ENCODE measurements around the gene CALHM3.
A peak's percentile ranks its signal among the peaks of the same experiment; 100 is the strongest.
"Not testable (repeated sequence)": the region's sequence is repeated elsewhere in the genome, so short reads cannot be mapped to it uniquely, and the experiment has no call there.

The CALHM3 gene

DNA sequence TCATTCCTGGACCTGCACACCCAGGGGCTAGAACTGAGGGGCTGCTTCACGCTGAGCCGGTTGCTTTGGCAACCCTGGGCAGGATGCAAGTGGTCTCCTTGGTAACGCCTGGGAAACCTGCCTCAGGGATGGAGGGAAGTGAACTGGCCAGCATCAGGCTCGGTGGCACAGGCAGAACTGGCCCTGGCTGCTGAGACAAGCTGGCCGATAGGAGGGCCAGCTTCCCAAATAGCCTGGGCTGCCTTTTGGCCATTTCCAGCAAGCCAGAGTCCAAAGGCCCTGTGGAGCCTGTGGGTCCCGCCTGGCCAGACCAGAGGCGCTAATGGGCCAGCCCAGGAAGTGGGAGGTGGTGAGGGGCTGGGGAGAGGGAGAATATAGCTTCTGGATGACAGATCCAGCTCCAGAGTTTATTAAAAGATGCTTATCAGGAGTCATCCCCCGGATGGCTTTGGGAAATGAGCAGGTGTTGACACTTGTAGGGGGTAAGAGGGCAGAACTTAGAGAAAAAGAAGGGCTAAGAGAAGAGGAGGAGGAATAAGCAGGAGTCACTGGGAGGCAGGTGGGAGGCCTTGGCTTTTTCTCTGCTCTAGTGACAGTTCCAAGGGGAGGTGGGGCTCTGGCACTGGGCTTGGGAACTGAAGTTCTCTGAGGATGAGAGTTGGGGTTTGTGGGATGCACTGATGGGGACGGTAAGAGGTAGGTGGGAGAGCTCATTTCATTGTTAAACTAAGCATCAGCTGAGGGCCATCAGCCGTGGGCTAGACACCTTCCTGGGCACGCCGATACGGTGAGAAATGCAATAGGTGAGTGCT lies 24.0 kb upstream of the CALHM3 start:
- peak; percentile 7 for DNase-seq (ENCODE audit: low spot score)

DNA sequence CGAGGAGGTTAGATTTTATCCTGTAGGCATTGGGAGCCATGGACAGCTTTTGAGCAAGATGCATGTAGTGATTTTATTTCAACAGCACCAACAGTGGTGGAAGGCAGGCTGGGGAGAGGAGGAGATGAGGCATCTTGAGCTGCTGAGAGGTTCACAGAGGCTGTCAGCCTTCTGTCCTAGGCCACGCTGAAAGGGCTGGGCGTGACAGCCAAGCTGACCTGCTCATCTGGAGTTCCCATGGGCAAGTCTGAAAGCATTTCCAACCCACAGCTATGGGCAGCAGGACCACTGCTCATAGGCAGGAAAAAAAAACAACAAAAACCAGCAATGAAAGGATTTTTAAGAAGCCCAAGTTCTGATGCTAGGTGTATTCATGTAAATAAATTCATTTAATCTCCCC lies 22.1 kb upstream of the CALHM3 start:
- no peak for DNase-seq (ENCODE audit: low spot score)

DNA sequence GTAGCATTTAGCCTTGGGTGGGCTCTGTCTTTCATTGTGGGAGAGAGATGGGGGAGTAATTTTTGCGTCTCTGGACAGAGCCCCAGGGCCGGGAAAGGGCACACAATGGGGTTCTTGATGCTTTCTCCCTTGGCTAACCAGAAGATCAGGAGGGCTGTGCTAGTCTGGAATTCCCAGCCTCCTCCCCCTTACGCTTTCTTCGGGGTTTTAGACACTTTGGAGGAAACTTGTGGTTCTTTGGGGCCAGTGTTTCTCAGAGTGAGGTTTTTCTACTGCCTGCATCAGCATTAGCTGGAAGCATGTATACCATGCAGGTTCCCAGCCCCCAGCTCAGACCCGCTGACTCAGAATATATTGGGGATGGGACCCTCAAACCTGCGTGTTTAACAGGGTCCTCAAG lies 21.4 kb upstream of the CALHM3 start:
- no peak for DNase-seq (ENCODE audit: low spot score)

DNA sequence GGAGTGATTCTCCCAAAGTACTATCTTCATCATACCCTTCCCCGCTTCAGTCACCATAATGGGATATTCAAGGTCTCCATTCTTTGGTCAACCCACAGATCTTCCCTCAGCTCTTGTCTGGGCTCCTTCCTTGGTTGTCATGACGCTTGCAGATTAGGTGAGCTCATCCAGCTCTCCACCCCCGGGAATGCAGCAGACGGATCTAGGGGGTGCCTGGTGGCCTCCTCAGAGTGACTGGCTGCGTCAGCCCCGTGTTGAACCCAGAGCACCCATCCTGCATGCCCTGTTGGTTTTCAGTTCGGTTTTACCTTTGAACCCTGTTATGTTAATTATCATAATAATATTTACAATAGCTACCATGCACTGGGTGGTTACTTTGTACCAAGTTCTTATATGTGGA lies 20.8 kb upstream of the CALHM3 start:
- DNase-seq (ENCODE audit: low spot score): no peak

DNA sequence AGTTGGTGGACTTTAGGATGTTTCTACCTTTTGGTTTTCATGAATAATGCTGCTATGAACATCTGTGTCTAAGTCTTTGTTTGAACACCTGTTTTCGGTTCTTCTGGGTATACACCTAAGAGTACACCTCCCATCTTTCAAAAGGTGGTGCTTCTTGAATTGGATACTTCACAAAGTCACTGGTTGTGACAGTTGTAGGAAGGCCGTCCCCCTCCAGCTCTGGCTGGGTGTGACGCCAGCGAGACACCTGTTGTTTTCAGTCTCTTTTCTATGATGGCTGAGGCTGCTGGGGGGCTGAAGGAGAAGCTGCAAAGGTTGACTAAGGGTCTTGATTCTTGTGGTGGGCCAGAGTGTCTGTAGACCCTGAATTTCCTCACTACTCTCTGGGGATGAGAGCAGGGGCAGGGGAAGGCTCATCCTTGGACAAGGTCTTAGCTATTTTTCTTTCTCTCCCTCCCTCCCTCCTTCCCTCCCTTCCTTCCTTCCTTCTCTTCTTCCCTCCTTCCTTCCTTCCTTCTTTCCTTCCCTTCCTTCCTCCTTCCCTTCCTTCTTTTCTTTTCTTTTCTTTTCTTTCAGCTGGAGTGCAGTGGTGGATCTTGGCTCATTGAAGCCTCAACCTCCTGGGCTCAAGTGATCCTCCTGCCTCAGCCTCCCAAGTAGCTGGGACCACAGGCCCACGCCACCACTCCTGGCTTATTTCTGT lies 20.0 kb upstream of the CALHM3 start:
- DNase-seq (ENCODE audit: low spot score): no peak

DNA sequence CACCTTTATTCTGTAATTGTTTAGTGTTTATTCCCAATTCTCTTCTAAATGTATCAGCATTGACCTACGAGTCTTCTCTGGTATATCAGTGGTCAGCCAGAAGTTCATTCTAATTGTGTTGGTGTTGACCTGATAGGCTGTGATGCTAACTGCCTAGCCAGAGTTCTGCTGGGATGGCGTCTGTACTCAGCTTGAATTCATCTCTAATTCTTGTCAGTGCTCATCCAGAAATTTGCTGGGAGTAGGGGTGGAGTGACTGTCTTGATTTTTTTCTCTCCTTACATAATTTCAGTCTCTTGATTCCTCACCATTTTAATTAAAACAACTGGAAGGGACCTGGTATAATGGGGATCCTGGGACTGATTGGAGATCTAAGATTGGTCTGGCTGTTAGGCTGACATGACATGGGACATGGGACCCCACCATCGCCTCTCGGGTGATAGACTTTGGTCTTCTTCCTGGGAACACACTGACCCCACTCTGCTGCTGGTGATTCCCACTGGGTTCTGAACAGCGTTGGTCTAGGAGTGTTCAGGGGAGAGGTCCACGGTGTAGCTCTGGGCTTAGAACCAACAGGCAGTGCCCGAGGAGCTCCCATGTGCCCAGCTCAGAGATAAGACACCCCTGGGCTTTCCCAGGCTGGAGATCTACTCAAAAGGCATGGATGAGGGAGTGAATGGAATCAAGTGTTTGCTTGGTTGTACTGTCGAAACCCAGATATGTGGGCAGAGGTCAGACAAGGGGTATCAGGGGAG lies 18.3 kb upstream of the CALHM3 start:
- no peak for DNase-seq (ENCODE audit: low spot score)

DNA sequence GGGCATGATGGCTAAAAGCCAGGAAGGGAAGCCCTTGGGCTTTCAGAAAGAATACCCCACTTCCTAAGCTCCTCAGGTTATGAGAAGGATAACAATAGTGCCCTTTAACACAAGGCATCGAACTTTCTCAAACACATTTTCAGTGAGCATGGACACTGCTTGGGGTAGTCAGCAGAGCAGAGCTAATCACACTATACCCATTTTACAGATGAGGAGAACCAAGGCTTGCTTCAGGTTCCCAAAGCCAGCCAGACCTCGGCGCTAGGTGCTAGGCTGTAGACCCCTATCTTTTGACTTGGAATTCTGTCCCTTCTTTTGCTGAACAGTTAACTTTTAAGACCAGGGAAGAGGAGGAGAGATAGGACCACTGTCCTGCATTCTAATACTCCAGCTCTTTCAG lies 16.3 kb upstream of the CALHM3 start:
- no peak for DNase-seq (ENCODE audit: low spot score)

DNA sequence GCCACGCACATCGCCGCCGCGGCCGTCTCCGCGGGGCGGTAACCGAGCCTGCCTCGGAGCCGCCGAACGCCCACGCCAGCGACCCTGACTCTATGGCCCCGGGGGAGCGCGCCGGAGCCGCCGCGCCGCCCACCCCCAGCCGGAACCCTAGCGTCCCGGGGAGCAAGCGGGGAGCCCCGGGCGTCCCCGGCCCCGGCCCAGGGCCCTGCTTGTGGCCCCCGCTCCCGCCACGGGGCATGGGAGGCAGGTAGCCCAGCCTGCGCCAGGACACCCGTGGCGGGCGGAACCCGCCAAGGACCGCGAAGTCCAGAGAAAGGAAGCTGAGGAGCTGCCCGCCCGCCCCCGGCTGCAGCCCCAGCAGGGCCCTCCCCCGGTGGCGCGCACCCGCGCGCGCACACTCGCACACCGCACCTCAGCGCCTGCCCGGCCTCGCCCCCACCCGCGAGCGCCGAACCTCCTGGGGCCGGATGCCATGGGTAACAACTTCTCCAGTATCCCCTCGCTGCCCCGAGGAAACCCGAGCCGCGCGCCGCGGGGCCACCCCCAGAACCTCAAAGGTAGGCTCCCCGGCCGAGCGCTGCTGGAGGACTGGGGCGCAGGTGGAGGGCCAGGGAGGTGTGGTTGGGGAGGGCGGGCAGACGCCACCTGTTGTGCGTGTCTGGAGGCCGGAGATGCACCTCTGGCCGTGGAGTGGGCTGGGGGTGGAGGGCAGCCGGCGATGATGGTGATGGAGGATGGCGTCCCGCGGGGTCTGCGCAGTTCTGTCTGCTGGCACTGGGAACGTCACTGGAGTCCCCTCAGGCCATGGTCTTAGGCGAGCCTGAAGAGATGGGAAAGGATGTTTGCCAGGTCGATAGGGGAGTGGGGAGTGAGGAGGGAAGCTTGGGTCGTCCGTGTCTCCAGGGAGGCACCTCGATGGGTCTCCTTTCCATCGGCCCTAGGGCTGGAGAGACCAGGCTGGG lies 15.2 kb upstream of the CALHM3 start:
- DNase-seq (ENCODE audit: low spot score): no peak

DNA sequence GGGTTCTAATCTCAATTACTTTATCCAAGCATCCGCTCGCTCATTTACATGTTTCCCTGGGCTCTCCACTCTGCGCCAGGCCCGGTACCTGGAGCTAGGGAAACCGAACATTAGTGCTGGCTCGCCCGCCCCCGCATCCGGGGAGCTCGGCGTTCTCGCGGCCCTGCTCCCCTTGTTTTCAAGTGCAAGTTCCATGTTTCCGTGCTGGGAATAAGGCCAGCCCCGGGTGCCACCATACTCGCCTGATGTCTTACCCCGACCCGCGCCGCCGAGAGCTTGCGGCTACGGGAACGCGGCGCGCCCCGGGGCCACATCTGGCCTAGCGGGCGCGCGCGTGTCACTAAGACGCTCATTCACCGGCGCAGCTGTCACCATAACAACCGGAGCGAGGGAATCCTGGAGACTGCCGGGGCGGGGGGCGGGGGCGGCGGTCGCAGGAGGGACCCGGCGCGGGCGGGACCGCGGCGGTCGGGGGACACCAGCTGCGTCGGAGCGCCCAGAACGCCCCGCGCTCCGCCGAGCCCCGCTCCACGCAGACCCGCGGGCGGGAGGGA lies 14.4 kb upstream of the CALHM3 start, which contains the start of gene NEURL1:
TSS of gene NEURL1 (plus strand) at position 344 of the 554 bp plus-strand sequence. CDS start 683 bp downstream, outside the sequence.
- DNase-seq (ENCODE audit: low spot score): no peak

DNA sequence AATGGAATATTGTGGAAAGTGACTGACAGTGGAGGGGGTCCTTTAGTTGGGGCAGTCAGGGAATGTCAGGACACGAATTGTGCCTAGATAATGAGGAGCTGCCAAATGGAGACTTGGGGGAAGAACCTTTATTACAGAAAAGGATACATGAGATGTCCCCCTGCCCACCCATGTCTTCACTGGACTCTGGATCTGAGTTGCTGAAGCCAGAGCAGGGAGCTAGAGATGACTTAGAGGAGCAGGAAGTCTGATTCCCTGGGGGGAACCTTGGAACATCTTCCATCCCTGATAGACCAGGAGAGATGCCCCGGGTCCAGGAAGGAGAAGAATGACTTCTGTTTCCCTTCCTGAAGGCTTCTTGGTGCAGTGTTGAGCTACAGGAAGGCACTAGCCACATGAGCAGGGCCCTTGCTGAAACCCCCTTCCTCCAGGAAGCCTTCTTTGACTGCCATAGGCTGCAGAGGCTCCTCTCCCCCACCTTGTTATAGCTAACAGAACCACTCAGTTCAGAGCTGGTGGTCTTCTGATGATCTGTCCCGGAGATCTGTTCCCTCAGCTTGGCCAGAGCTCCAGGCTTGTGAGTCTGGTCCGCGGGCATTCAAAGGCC lies 13.7 kb upstream of the CALHM3 start:
- DNase-seq (ENCODE audit: low spot score): no peak

DNA sequence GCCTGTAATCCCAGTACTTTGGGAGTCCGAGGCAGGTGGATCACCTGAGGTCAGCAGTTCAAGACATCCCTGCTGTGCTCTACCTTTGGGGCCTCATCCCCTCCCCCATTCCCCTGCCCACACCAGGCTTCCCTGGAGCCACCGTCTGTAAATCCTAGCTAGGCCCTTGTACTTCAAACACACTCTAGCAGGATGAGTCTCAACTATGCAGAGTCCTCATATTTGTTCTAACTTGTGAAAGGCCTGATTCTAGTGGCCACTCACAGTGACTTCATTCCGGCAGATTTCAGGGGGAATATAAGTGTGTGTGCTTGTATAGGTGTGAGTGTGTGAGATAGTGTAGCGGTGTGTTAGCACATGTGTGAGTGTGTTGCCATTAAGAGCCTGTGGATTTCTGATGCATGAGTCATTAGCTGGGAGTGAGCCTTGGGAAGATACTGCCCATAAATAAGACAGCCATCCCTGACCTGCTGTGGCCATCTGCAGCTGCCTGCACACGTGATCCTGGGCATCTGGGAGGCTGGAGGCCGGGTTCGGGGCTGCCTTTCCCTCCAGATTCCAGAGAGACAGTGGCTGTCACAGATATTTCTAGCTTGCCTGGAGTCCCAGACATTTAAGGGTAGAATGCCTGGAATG lies 12.8 kb upstream of the CALHM3 start:
- DNase-seq (ENCODE audit: low spot score): no peak

DNA sequence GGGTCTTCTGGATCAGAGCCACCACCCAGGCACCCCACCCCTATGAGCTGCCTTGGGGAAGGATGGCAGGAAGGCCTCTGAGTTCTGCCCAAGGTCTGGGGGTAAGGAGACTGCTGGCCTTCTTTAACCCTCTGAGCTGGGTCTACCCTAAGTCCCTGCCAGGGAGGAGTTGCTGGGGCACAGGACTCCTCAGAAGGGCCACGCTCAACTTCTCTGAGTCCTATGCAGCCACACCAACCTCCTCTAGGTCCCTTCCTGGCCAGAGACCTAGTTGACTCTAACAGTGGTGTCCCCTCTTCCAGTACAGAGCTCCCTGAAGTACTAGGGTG lies 11.9 kb upstream of the CALHM3 start:
- DNase-seq (ENCODE audit: low spot score): no peak

DNA sequence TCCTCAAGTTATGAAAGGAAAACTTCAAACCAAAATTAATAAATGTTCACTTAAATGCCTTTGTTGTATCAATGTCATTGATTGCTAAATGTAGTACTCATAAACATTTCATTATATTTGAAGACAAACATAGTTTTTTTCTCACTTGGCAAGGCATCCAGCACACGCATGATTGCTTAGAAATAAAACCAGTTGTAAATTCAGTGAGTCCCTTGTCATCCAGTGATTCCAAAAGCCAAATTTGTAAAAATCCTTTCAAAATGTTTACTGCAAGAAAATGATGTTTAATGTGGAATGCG lies 8.3 kb upstream of the CALHM3 start:
- DNase-seq (ENCODE audit: low spot score): no peak

DNA sequence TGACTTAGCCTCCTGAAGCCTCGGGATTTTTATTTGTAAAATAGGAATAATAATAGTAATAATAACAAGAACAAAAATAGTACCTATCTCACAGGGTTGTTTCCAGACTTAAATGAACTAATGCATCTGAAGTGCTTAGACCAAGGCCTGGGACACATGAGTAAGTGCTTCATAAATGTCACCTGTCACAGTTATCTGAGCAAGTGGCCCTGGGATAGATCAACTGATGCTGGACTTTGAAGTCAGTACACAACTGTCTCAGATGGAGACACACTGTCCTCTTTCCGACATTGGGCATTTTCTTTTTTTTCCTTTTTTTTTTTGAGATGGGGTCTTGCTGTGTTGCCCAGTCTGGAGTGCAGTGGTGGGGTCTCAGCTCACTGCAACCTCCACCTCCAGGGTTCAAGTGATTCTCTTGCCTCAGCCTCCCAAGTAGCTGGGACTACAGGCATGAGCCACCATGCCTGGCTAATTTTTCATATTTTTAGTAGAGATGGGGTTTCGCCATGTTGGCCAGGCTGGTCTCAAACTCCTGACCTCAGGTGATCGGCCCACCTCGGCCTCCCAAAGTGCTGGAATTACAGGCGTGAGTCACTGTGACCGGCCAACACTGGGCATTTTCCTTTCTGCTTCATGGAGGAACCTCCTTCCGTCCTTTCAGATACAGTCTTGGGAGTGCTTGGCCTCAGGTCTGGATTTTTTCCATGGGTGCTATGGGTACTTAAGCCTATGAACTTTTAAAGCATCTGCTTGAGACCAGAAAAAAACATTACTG lies 7.8 kb upstream of the CALHM3 start:
- DNase-seq (ENCODE audit: low spot score): not testable (repeated sequence)

DNA sequence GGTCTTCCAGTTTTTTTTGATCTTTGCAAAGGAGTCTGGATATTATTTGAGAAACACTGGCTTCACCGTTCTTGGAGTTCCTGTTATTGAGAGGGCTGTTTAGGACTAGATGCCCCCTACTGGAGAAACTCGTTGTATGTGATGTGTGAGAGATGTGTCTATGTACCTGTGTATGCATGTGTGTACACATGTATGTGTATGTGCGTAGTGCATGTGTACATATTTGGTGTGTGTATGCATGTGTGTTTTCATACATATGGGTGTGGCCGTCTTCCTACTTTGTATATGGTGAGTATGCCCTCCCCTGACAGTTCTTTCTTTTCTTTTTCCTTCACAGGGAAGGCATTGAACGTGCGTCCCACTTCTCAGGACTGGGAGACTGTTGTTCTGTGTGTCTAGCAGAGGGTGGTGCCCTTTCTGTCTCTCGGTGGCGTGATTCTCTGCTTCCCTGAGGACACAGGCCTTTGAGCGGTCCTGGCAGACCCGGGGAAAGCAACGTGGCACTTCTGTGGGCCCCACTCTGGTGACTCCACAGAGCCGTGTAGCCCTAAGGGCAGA lies 3.0 kb upstream of the CALHM3 start:
- peak; percentile 31 for DNase-seq (ENCODE audit: low spot score)

DNA sequence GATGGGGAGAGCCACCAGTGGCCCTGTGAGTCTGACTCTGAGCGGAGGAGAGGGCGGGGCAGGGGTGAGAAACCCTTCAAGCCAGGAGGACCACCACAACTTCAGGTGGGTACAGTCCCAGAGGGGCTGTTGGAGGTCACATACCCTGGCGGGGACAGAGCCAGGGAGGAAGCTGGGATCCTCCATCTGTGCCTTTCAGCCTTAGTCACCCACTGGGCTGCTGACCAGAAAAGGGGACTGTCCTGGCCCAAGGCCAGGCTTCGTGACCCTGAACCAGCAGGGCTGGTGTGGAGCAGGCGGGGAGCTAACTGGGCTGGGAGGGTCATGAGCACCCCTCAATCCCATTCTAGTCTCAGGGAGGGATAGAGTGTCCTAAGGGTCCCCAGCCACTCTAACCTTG lies 1.5 kb upstream of the CALHM3 start:
- no peak for DNase-seq (ENCODE audit: low spot score)

DNA sequence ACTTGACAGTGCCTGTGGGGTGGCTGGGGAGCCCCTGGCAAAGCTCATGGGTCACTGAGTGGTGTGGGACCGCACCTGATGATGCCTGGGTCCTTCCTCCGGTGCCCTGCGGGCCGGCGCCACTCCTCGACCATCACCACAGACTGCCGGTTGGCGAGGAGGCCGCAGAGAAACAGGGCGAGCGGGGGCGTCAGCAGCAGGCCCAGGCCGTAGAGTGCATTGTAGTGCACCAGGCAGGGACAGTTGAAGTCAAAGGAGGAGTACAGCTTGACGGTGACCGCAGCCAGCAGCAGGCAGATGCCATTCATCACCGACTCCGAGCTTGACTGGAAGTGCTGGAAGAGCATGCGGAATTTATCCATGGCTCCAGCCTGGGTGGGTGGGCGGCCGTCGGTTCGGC lies 369 bp downstream of the CALHM3 start:
- no peak for DNase-seq (ENCODE audit: low spot score)

DNA sequence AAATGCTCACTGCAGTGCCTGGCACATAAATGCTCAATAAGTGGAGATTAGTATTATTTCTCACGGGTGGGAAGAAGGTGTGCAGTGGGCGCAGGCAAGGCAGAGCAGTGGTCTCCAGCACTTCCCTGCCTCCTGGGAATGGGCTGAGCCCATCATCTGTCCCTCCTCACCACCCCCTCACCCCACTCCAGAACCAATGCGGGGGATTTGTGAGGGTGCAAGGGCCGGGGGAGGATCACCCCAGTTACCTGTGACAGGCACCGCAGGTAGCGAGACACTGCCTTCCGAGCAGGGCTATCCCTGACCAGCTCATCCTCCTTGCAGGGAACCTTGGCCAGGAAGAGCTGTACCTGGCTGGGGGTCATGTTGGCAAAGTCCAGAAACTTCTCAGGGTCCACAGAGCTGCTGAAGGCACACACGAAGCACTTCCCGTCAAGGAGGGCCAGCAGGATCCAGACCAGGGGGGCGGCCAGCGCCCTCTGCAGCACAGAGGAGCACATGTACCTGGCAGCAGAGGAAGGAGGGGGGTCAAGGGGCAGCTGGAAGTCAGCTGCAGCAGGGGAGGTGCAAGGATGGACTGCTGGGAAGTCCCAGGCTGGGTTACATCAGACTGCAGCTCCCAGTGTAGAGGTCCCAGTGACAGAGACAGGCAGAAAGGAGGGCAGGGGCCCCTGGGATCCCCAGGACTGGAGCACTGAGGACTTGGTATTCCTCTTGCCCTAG lies 2.8 kb downstream of the CALHM3 start:
- DNase-seq (ENCODE audit: low spot score): no peak

DNA sequence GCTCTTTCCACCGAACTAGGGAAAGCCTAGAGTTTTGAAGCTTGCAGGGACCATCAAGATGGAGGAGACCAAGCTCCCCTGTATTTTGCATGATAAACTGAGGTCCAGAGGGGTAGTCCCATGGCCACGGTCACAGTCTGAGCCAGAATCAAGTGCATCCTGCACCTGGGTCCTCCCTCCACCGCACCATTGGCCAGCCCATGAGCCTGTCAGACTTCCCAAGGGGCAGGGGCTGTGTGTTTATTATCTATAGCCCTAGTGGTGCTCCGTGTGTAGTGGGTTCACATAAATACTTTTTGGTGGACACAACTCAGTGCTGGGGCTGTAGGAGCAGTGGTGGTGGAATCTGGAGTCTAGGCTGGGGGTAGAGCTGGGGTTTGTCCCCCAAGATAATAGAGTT lies 3.6 kb downstream of the CALHM3 start:
- no peak for DNase-seq (ENCODE audit: low spot score)
